GM06990 (cell line): ENCODE measurements around the gene CCDC85C.

ENCODE experiments used
- DNase-seq: peaks from one replicate; pipeline ENCODE4 v3.0.0-alpha.2; 2011; ENCODE audit not compliant: insufficient read length; ENCODE audit errors: extremely low read depth
- H3K27me3 ChIP-seq: replicated peaks from 2 replicates; pipeline ENCODE4 v1.6.0; 2011; ENCODE audit warnings: low read length; ENCODE audit not compliant: control insufficient read depth, insufficient read depth
- H3K36me3 ChIP-seq: 2 replicates; pipeline ENCODE4 v1.5.1; 2011; ENCODE audit warnings: low read length; ENCODE audit not compliant: control insufficient read depth, insufficient read depth
- H3K4me3 ChIP-seq: replicated peaks from 2 replicates; pipeline ENCODE4 v1.5.1; 2011; ENCODE audit warnings: low read depth, mild to moderate bottlenecking, control low read depth, low read length
- TF ChIP-seq, protein P1 (sequence below): IDR thresholded peaks from 2 replicates; pipeline ENCODE4 v1.5.1; 2011; ENCODE audit warnings: low read length, control low read depth, mild to moderate bottlenecking, inconsistent platforms; ENCODE audit not compliant: insufficient read depth, poor library complexity, severe bottlenecking

The CCDC85C gene

DNA sequence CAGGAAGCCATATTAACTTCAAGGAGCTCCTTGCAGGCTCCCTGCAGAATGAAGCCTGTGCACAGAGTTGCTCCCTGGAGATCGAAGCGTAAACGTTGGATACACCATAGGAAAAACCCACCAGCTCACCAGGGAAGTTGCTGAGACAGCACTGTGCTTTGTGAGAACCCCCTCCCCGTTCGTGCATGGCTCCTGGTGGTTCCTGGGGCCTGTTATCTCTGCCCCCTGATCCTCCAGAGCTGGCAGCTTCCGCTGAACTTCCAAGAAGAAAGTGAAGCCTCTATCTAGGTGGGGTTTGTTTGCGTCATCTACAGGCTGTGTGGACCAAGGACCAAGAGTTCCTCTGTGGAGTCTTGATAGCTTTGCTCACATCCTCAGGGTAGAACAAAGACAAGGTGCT lies 2.4 kb upstream of the CCDC85C start:
- no peaks in the 10 kb centered on the region for H3K36me3 ChIP-seq
- TF ChIP-seq, protein P1, sequence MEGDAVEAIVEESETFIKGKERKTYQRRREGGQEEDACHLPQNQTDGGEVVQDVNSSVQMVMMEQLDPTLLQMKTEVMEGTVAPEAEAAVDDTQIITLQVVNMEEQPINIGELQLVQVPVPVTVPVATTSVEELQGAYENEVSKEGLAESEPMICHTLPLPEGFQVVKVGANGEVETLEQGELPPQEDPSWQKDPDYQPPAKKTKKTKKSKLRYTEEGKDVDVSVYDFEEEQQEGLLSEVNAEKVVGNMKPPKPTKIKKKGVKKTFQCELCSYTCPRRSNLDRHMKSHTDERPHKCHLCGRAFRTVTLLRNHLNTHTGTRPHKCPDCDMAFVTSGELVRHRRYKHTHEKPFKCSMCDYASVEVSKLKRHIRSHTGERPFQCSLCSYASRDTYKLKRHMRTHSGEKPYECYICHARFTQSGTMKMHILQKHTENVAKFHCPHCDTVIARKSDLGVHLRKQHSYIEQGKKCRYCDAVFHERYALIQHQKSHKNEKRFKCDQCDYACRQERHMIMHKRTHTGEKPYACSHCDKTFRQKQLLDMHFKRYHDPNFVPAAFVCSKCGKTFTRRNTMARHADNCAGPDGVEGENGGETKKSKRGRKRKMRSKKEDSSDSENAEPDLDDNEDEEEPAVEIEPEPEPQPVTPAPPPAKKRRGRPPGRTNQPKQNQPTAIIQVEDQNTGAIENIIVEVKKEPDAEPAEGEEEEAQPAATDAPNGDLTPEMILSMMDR, result no peak
- H3K4me3 ChIP-seq, result no peak overlapping the region
- H3K27me3 ChIP-seq, result no peaks in the 10 kb centered on the region
- DNase-seq, result no peak

DNA sequence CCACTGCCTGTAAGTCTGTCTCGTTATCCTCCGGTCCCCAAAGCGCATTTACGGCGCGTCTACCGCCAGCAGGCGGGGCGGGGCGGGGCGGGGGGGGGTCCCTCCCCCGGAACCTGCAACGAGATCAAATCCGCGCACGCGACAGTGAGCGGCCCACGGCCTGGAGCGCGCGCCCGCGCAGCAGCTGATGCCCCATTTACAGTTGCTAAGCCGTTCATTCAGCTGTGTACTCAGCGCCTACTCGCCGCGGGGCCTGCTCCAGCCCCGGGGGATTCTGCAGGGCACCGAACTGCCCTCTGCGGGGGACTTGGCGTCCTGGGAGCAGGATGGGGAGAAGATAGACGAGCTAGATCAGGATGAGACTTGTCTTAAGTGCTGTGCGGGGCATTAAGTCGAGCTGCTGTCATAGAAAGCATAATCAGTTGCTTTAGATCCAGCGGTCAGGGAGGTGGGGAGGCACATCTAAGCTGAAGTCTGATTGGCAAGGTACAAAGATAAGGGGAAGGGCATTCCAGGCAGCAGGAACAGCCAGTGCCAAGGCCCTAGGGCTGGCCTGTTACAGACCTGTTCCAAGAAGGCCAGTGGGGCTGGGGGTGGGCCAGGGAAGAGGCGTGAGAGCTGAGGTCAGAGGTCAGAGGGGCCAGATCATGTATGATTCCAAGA lies 1.4 kb upstream of the CCDC85C start:
- DNase-seq, result peak; percentile 76
- H3K27me3 ChIP-seq, result no peaks in the 10 kb centered on the region
- TF ChIP-seq, protein P1, result no peak
- H3K4me3 ChIP-seq, result peak overlapping the region; percentile 79
- H3K36me3 ChIP-seq, result no peaks in the 10 kb centered on the region

DNA sequence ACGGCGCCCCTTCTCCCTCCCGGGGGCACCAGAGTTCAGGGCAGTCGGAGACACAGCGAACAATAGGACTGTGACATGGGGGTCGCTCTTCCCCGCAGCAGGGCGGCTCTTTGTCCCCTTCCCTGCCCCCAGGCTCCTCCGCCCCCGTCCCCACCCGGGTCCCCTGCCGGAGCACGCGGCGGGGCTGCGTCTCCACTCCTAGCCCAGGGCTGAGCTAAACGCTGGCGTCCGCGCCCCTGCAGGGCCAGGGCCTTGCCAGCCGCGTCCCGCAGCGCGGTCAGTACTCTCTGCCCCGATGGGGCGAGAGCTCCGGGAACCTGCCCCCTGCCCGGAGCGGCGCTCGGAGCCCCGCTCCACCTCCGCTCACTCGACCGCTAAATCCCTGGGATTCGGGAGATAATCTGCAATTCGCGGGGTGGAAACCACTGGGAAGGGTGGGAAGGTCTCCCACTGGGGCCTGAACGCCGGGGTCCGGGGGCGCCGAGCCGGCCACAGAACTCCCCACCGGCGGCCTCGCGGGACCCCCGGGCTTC lies 825 bp upstream of the CCDC85C start:
- no peaks in the 10 kb centered on the region for H3K27me3 ChIP-seq
- TF ChIP-seq, protein P1, result no peak
- peak overlapping the region; percentile 79 for H3K4me3 ChIP-seq
- no peaks in the 10 kb centered on the region for H3K36me3 ChIP-seq
- DNase-seq, result peak; percentile 38

DNA sequence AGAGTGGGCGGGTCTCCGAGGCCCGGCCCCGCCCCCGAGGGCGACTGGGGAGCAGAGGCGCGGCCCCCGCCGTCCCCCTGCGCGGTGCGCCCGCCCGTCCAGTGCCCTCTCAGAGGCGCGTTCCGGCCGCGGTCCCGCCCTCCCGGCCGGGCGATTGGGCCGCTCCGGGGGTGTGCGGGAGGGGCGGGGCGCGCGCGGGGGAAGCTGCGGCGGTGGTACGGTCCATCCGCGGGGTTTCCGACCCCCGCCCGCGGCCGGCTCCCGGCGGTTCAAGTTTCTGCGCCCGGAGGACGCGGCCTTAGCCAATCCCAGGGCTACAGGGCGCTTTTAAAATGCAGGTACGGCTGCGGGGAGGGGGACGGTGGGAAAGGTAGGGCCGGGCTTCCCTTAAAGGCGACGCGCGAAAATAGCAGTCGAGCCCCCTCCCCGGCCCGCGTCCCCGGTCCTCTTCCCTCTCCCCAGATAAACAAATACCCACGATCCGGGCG lies 315 bp upstream of the CCDC85C start:
- peak overlapping the region; percentile 79 for H3K4me3 ChIP-seq
- H3K36me3 ChIP-seq, result no peaks in the 10 kb centered on the region
- peak; percentile 88 for DNase-seq
- no peaks in the 10 kb centered on the region for H3K27me3 ChIP-seq
- TF ChIP-seq, protein P1, result no peak

DNA sequence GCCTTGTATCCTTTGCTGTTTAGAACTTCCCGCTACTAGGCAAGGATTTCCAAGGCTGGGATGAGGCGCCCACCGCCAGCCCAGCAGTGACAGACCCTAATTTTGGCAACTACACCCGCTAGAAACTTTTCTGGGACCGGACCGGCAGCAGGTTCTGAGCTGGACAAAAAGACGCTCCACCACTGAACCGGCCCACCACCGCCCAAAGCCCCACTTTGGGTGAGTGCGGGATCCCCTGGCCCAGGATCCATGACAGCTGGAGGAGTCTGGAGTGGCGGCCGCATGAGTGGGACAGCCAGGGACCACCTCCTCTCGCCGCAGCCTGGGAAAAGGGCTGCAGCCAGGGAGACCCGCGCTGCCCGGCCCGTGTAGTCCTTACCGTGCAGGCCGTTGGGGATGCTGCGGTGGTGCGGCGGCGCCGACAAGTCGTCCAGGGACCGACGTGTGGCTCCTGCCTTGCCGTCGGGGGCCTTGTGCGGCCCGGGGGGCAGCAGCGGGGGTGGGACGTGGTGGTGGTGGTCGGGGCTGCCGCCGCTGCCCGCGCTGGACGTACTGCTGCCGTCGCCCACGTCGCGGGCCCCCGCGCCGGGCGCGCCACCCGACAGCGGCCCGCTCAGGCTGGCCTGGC lies 1.1 kb downstream of the CCDC85C start:
- H3K27me3 ChIP-seq, result no peaks in the 10 kb centered on the region
- H3K4me3 ChIP-seq, result no peak overlapping the region
- no peaks in the 10 kb centered on the region for H3K36me3 ChIP-seq
- DNase-seq, result no peak
- TF ChIP-seq, protein P1, result no peak
